ENCODE data around the gene MTA1.

The MTA1 gene

DNA sequence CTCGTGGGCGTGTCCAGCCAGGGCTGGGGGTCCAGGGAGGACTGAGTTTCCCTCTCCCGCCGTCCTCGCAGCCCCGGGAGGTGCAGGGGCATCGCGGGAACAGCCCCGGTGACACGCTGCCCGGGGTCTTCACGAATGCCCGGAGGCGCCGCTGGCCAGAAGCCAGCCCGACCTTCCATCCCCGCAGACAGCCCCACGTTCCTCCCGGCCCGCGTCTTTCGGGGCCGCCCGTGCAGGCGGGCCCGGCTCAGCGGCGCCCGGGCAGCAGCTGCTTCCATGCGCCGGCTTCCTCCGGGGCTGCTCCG, 70.6 kb downstream of the MTA1 start:
- DNase-seq: no peak

DNA sequence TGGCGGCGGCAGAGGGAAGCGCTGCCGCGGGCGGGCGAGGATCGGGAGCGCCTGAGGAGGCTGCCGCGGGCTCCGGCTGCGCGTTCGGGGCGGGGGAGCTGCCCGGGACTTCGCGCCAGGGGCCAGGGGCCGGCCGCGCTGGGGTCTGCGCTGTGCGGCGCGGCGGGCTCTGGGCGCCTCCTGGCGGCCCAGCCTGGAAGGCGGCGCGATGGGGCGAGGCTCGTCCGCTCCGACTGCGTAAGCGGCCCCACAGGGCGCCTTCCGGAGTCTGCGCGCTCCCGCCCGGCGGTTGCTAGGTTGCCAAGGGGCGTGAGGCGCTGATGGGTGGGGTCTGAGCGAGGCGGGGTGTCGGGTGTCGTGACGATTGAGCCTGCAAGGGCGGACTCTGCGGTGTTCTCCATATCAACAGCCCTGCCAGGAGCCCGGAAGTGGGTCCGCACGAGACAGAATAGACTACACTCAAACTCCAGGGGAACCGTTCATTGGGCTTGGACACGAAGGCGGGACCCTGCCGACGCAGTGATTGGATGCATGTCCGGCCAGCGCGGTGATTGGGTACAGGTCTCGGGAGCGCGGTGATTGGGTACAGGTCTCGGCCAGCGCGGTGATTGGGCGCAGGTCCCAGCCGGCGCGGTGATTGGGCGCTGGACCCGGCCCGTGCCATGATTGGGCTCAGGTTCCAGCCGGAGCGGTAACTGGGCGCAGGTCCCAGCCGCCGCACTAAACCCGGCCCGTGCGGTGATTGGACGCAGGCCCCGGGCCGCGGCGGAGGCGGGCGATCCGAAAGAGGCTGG, 71.1 kb downstream of the MTA1 start, which contains the start of gene TEDC1:
TSS of gene TEDC1 (plus strand) at position 675 of the 794 bp plus-strand sequence. CDS start 130 bp downstream, outside the sequence.
- peak; percentile 99 for DNase-seq

- DNase-seq: no peak
Observed at GRCh38 chr14:105491366-105491973, 71.8 kb downstream of the MTA1 start.

- no peak for DNase-seq
Observed at GRCh38 chr14:105492031-105492970, 72.7 kb downstream of the MTA1 start.

GRCh38 chr14:105492971-105493871, 73.6 kb downstream of the MTA1 start:
- no peak for DNase-seq

GRCh38 chr14:105493921-105494605, 74.4 kb downstream of the MTA1 start:
- DNase-seq: no peak

DNA sequence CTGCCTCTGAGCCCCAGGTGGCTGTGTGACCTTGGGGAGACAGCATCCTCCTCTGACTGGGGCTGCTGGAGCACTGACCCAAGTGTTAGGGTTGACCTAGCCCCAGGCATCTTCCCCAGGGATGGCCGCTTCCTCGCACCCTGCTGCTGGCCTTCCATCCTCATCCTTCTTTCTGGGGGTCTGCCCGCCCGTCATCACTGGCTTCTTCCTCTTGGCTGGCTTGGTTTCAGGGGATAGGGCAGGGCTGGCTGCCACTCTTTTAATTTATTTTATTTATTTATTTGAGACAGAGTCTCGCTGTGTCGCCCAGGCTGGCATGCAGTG, 74.9 kb downstream of the MTA1 start:
- DNase-seq: no peak

DNA sequence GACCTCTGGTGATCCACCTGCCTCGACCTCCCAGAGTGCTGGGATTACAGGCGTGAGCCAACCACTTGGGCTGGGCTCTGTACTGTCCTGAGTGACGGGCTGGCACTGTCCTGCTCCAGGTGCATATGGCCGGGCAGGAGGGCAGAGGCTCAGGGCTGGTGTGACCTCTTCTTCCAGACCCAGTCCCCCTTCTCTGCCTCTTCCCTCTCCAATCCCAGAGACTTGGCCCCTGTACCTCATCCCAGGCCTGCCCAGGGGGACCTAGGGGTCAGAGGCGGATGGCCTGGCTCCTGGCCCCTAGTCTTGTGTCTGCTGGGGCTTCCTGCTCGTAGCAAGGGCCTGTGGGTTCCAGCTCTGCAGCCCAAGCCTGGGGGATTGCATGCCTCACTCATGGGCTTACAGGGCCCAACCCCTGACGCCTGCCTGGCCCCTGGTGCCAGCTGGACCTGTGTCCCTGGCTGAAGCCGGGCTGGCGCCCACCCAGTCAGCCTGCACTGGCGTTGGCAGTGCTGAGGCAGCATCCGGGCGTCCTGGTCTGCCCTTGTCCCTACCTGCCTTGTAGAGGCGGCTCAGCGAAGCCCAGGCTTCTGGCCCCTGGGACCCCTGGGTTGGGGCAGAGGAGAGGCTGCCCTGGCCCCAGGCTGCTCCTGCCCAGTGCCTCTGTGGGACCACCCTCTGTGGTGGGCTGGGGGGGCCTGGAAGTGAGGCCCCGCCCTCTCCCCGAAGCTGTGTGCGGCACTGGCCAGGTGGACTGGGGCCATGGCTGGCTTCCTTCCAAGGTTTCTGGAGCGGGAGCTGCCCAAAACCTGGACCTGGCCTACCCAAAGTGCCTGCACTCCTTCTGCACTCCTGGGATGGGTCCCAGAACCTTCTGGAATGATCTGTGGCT, 75.7 kb downstream of the MTA1 start:
- no peak for DNase-seq

GRCh38 chr14:105495990-105496830, 76.6 kb downstream of the MTA1 start:
- no peak for DNase-seq

- no peak for DNase-seq
Observed at GRCh38 chr14:105496831-105497591, 77.4 kb downstream of the MTA1 start.

DNA sequence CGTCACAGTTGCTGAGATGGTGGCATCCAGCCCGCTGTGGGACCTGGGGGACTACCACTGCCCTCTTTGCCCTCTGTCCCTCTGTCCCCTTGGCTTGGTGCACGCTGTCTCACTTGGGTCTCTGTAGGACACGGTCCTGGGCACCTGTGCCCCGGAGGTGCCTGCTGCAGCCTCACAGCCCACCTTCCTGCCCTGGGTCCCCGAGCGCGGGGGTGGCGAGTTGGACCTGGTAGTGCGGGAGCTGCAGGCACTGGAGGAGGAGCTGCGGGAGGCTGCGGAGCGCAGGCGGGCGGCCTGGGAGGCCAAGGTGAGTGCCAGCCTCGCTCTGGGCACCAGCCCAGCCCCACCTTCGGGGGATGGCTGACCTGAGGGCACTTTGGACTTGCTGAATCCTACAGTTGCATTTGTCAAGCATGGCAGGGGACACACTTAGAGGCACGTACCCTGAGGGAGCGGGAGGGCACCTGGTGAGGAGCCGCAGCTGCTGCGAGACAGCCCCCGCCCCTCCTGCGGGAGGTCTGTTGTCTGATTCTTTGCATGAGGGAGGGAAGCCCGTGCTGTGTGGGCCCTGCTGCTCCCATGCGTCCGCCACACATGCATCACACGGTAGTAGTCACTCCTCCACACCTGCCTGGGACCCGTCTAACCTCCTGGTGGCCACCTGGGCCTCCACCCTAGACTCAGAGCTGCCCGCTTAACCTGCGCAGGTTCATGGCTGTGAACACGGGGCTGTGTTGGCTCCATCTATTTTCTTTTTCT, 78.2 kb downstream of the MTA1 start:
- DNase-seq: no peak

DNA sequence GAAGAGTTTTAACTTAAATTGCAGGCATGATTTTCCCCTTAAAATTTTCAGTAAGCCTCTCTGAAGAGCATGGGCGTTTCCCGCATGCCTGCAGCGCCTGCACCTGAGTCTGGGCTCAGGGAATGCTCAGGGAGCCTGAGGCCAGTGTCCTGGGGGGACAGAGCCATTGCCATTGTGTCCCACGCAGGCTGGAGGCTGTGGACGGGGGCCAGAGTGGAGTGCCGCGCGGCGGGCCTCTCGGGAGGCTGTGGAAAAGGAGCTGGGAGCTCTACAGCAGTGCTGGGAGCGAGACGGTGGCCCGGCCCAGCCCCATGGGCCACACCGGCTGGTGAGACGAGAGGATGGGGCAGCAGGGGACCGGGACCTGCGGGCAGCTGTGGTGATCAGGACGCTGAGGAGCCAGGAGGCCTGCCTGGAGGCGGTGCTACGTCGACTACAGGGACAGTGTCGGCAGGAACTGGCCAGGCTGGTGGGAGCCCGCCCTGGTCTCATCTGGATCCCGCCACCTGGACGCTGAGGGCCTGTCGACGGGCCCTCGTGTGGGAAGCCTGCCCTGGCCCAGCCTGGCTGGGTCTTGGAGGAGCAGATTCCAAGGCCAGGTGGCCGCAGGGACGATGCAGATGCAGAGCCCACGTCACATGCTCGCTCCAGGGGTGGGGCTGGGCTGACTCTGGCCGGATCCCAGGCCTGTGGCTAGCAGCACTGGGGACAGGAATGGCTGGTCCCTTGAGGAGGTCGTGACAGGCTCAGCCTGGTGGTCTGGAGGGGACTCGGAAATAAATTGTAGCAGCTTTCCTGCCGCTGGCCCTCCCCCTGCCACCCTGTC, 79.0 kb downstream of the MTA1 start:
- no peak for DNase-seq

DNA sequence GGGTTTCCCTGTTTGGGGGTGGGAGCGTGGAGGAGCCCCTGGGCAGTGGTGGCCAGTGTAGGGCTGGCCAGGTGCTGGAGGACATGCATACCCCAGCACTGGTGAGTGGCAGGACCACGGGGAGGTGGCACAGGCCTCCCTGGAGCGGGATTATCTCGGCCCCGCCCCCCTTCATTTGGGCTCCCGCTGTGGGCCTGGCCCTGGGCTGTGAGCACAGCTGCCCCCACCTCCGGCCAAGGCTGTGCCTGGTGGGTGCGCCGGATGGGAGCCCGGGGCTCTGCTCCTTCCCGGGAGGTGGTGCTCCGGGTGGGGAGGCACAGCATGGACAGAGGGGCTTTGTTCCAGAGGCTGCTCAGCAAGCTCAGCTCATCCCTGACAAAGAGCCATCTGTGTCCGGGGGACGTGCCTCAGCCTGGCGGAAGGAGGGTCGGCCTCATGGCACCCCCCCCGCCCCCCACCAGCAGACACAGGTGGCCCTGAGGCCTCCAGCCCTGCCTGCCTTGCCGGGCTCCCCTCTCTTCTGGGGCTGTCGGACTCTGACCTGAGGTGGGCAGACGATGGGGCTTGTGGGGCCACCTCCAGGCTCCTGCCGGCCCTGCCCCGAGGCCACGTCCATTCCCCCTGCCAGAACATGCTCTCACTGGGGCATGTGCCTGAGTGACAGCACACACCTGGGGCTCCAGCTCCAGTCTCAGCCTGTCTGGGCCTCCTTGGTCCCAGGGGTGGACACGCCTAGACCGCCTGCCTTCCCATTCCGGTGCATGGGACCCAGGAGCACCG, 79.8 kb downstream of the MTA1 start:
- no peak for DNase-seq

DNA sequence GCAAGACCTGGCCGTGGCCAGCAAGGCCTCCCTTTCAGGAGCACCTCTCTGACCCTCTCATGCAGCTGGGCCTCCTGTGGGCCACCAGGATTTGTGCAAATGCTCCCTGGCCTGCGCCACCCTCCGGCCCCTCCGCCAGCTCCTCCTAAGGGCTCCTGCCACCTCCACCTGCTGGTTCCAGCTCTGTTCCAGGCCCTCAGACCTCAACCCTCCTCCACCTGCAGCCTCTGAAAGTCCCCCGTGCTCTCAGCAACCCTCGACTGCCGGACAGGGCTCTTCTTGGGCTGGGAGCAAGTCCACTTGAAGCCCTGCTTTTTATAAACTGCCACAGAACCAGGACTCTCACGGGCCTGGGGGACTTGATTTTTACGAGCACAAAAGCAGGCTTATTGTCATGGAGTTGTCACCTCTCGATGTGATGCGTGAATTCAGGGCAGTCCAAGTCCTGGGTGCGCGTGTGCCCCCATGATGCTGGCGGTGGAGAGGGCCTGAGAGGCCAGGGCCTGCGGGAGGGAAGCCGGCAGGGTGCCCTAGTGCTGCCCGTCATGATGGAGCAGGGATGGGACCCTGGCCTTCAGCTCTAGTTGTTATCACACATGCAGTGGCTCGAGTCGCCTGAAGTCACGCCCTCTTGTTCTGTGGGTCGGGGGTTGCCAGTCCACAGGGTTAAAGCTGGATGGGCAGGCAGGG, 80.6 kb downstream of the MTA1 start:
- DNase-seq: no peak

- DNase-seq: no peak
Observed at GRCh38 chr14:105500726-105501101, 81.1 kb downstream of the MTA1 start.

Data from NCI-H187 treated with DMSO at 0.1 percent for 48 hours (cell line).